Choroid plexus epithelial cell (primary cell): ENCODE data around the gene CETN1.

ENCODE experiments used
- DNase-seq: peaks from one replicate; pipeline ENCODE4 v3.0.0-alpha.2; 2010; ENCODE audit warnings: low read depth
- H3K4me3 ChIP-seq: 2 replicates; pipeline ENCODE4 v1.5.1; 2011; ENCODE audit warnings: low read depth, mild to moderate bottlenecking, control low read depth, low read length, moderate library complexity
- CTCF ChIP-seq: conservative IDR thresholded peaks from 2 replicates; pipeline ENCODE4 v1.5.1; 2011; ENCODE audit warnings: low read depth, mild to moderate bottlenecking, control low read depth, inconsistent platforms, low read length, moderate library complexity

The CETN1 gene

GRCh38 chr18:570697-571096, 9.5 kb upstream of the CETN1 start:
- no peak for TF ChIP-seq CTCF

DNA sequence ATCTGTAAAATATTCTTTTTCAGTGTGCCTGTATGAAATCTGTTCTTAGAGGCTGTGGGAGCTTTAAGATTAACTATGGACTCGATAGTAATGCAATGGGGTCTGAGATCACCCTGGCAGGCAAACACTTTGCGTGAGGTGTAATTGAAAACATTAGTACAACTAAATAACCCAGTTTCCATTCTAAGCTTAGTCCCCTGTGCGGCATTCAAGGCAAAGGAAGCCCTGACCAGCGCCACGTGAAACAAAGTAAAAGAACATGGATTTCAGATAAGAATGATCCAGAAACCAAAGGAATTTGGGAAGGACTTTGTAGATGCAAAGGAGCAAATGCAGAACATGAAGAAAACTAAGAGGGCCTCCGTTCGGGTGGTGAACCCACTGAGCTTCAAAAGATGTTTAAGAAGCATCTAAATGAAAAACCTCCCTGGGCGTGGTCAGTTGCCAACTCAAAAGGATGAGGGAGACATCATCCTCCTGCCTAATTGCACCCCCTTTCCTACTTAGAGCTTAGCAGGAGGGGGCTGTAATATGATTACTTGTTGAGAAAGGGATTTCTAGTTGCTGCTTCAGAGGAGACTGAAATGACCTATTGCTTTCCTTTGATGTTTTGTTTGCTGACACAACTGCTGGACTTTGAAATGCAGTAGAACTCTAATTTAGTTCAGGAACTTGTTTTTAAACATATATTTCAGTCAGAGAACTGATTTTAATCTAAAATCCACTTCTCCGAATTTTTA, 7.9 kb upstream of the CETN1 start:
- no peak for TF ChIP-seq CTCF
- H3K4me3 ChIP-seq = no peak overlapping the region
- DNase-seq = no peak

More at GRCh38 chr18:570697-571096, 9.5 kb upstream of the CETN1 start:
- no peak for DNase-seq
- H3K4me3 ChIP-seq = no peak overlapping the region

GRCh38 chr18:572831-573289, 7.3 kb upstream of the CETN1 start:
- no peak for DNase-seq
- no peak for TF ChIP-seq CTCF
- no peak overlapping the region for H3K4me3 ChIP-seq

- no peak for DNase-seq
- no peak overlapping the region for H3K4me3 ChIP-seq
- TF ChIP-seq CTCF = no peak
Observed at GRCh38 chr18:573385-573784, 6.8 kb upstream of the CETN1 start.

DNA sequence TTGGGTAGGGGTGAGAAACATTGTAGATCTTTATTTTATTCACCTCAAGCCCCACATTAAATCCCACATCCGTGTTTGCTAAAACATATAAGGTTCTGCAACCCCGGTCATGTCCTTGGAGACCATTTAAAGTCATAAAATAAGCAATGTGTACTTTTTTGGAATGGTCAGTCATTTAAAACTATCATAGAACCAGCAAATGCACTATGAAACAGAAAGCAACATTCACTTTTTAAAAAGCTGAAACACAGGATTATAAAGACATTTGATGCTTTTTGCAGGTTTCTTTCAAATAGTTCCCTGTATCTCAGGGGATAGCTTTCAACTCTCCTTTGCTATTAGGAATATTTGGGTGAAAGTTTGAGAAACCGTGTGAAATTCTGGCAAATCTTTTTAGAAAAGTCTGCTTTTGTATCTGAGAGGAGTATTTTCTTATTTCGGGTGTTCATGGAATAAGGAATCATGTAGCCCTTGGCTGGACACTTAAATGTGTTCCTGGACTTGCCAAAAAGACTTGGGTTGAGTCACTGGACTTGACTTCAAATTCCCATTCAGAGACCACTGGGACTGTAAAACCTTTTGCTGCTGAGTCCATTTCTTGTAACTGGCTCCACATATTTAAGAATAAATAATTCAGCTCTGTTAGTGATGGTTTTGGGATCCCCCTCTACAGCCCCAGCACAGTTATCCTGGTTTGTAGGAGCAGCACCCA, 5.9 kb upstream of the CETN1 start:
- no peak overlapping the region for H3K4me3 ChIP-seq
- no peak for TF ChIP-seq CTCF
- no peak for DNase-seq

- no peak overlapping the region for H3K4me3 ChIP-seq
- DNase-seq = no peak
- TF ChIP-seq CTCF = no peak
Observed at GRCh38 chr18:574865-575645, 5.1 kb upstream of the CETN1 start.
